GM12892 (cell line): Measurements from ENCODE around the gene GALNS.

Experiments
- DNase-seq: peaks from one replicate; pipeline ENCODE4 v3.0.0; 2011; ENCODE audit not compliant: insufficient read length
- FAIRE-seq: peaks from 2 replicates; lab custom pipeline; 2011; peaks lifted over from hg19 to GRCh38; lab: Jason Lieb, UNC
- POLR2A ChIP-seq: IDR thresholded peaks from 2 replicates; pipeline ENCODE4 v1.6.1; 2011; ENCODE audit warnings: low read depth, low read length, control low read depth
- POLR2AphosphoS5 ChIP-seq: IDR thresholded peaks from 2 replicates; pipeline ENCODE4 v1.6.1; 2011; ENCODE audit warnings: low read depth, low read length, control low read depth
- TAF1 ChIP-seq: IDR thresholded peaks from 2 replicates; pipeline ENCODE4 v1.6.1; 2011; ENCODE audit warnings: low read depth, mild to moderate bottlenecking, control low read depth, low read length, borderline replicate concordance

GALNS gene

GRCh38 chr16:88837806-88838205 is 18.9 kb downstream of the GALNS start:
- no peak for DNase-seq

DNA sequence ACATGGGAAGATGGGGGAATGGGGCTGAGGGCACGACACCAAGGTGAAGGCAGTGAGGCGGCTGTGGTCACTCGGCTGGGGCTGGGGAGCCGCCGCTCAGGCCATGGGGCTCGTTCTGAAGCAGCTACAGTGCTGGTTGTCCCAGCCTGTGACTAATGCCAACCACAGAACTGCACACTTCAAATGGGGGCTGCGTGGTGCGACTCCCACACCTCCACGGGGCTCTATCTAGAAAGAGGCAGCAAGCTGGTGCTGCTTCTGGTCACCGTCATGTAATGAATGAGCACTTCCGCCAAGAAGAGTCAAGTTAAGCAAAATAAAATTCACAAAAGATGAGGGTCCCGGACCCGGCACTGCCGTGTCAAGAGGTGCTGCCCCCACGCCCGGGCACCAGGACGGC is 20.0 kb downstream of the GALNS start:
- TF ChIP-seq POLR2AphosphoS5 (no peak), TAF1 (no peak), POLR2A (no peak)
- FAIRE-seq: no peak

More at GRCh38 chr16:88837806-88838205, 18.9 kb downstream of the GALNS start:
- FAIRE-seq: no peak
- no peak for TF ChIP-seq POLR2A
- no peak for TF ChIP-seq TAF1
- no peak for TF ChIP-seq POLR2AphosphoS5

GRCh38 chr16:88835818-88836217 is 20.9 kb downstream of the GALNS start:
- FAIRE-seq: no peak
- DNase-seq: no peak
- TF ChIP-seq POLR2A (no peak), TAF1 (no peak), POLR2AphosphoS5 (no peak)

More for the DNA sequence above, 20.0 kb downstream of the GALNS start:
- DNase-seq: no peak

DNA sequence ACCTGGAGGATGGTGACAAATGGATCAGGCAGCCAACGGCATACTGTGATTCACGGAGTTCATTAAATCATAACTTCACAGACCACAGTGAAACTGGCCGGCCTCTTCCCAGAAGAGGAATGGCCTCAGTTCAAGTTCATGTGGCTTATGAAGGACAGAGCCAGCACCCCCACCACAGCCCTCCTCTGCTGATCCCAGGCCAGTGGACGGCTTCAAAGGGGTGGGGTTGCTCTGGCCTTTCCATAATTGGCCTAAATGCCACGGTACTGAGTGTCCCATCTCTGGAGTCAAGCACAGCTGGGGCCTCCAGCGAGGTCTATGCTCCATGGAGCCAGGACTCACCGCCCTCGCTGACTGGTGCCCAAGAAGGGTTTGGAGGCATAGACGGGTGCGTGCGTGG is 21.4 kb downstream of the GALNS start:
- TF ChIP-seq TAF1 (no peak), POLR2A (no peak), POLR2AphosphoS5 (no peak)
- FAIRE-seq (no peak), DNase-seq (no peak)

DNA sequence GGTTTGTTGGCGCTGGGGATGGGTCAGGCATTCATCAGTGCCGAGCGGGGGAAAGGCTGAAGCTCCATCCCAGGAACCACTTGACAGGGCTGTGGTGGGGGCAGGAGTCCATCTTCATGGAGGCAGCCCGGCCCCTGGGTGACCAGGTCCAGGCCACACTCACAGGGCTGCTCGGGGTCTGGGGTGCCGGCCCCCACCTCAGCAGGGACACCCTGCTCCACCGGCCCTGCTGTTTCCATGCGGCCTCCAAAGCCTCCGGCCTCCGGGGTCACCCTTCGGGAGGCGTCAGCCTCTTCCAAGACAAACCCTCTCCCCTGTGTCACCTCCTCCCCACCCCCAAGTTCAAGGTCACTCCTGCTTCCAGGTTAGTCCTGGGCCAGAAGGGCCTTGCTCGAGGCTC is 22.1 kb downstream of the GALNS start:
- FAIRE-seq: no peak

DNA sequence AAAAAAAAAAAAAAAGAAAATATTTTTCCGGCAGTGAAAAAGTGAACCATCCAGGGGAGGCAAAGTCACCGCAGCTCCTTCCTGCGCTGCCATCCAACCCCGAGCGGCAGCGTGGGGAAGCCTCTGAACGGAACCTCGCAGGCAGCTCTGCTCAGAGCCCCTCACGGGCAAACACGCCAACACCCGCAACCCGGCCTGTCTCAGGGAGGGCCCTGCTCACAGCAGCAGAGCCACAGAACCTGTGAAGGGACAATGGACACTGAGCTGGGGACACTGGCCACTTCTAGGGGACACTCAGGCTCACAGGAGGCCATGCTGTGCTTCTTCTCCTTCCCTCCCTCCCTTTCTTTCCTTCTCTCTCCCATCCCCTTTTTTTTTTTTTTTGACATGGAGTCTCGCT is 23.7 kb downstream of the GALNS start:
- DNase-seq (no peak), FAIRE-seq (no peak)
- no peak for TF ChIP-seq TAF1
- TF ChIP-seq POLR2A: no peak
- TF ChIP-seq POLR2AphosphoS5: no peak

More for the DNA sequence above, 22.1 kb downstream of the GALNS start:
- no peak for TF ChIP-seq TAF1
- no peak for TF ChIP-seq POLR2A
- TF ChIP-seq POLR2AphosphoS5: no peak
- no peak for DNase-seq

DNA sequence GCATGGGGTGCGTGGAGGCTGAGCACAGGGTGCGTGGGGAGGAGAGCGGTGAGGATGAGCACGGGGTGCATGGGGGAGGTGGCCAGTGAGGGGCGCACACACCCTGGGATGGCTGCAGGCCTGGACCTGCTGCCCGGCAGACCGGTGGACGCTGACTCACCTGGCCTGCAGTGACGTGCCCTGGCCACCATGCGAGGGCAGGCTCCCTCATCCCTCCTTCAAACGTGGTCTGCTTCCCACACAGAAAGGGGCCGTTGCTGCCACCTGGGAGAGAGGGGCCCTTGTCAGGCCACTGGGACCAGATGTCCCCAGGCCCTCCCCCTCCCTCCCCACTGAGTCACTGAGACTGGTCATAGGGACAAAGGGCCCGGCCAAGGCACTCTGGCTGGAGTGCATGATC is 24.9 kb downstream of the GALNS start:
- no peak for TF ChIP-seq TAF1
- TF ChIP-seq POLR2A: no peak
- no peak for TF ChIP-seq POLR2AphosphoS5
- FAIRE-seq: no peak

DNA sequence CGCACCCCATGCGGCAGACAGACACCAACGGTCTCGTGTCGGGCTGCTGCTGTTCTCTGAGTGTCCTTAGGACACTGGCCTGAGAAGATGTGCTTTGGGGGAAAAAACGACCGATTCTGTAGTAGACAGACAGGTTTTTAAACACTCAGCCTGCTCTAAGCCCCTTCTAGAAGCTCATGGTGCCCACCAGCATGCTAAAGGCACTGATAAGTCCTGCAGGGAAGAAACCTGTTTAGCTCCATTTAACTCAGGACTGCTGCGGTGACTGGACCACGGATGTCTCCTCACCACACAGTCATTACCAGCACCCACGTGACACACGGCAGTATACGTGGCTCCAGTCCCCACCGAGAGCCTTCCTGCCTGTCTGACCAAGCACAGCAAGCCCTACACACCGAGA is 26.0 kb downstream of the GALNS start:
- FAIRE-seq (no peak), DNase-seq (no peak)
- TF ChIP-seq TAF1 (no peak), POLR2AphosphoS5 (no peak), POLR2A (no peak)

More for the DNA sequence above, 24.9 kb downstream of the GALNS start:
- DNase-seq: no peak

DNA sequence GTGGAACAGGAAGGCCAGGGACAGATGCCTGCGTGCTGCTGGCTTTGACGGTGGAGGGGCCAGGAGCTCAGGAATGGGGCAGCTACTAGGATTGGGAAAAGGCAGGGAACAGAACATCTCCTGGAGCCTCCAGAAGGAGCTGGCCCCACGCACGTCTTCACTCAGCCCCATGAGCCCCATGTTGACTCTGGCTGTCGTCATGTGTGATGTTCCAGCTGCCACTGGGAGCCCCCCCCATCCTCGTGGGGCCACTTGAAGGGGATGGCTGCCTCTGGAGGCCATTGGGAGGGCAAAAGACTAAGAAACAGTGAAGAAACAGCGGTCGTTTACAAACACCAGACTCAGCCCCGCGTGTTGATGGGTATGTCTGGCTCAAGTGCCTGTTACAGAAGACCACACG is 26.5 kb downstream of the GALNS start:
- TF ChIP-seq POLR2A (no peak), TAF1 (no peak), POLR2AphosphoS5 (no peak)
- DNase-seq (no peak), FAIRE-seq (no peak)

- no peak for DNase-seq
- FAIRE-seq: no peak
- TF ChIP-seq POLR2AphosphoS5: no peak
- no peak for TF ChIP-seq TAF1
- TF ChIP-seq POLR2A: no peak
These were observed 28.0 kb downstream of the GALNS start for GRCh38 chr16:88828711-88829110.

GRCh38 chr16:88827727-88828126 is 29.0 kb downstream of the GALNS start:
- FAIRE-seq (no peak), DNase-seq (no peak)
- TF ChIP-seq POLR2A: no peak
- TF ChIP-seq TAF1: no peak
- TF ChIP-seq POLR2AphosphoS5: no peak

DNA sequence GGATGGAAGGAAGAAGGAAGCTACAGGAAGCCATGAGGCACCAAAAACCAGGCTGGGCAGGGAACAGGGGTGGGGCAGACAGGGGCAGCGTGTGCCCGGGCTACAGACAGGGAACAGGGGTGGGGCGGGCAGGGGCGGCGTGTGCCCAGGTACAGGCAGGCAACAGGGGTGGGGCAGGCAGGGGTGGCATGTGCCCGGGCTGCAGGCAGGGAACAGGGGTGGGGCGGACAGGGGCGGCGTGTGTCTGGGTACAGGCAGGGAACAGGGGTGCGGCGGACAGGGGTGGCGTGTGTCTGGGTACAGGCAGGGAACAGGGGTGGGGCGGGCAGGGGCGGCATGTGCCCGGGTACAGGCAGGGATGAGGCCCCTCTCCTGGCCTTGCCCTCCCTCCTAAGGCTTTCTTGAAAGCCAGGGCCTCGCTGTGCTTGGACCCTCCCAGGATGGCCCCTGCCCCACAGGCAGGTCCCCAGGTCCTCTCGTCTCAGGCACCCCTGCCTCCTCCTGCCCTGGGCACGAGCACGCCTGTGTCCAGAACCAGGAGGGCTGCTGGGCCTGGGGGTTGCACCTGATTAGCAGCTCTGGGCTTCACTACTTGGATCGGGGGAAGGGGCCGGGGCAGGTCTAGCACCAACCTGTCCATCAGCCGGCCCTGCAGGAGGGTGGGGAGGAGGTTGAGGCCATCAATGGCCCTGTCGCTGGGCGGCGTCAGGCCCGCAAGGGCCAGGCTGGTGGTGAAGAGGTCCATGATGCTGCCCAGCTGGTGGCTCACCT is 30.5 kb downstream of the GALNS start:
- FAIRE-seq: no peak
- no peak for TF ChIP-seq POLR2AphosphoS5
- no peak for TF ChIP-seq TAF1
- no peak for TF ChIP-seq POLR2A
- no peak for DNase-seq

GRCh38 chr16:88825146-88825545 is 31.6 kb downstream of the GALNS start:
- FAIRE-seq (no peak), DNase-seq (no peak)
- no peak for TF ChIP-seq TAF1
- no peak for TF ChIP-seq POLR2AphosphoS5
- no peak for TF ChIP-seq POLR2A
